ENCODE results near the gene OR2AG2. TPM values are rescaled to one million over a fixed set of nuclear protein-coding genes. Genes with fewer than 3 reads are reported as not detected.

Gene OR2AG2
- total and polyA plus RNA-seq, 9 of the 15 experiments (the other 6 are each of a cell fraction or from before 2014, with no cell fraction given): 0.15 to 0.91 (median 0.55) TPM

- TF ChIP-seq ELF4 (CRISPR knock-in tag; IDR thresholded peaks at IDR 0.05) (no peak), ZNF282 (CRISPR knock-in tag; IDR thresholded peaks at IDR 0.05) (no peak), WHSC1 (IDR thresholded peaks at IDR 0.05; ENCODE audit: low read length) (no peak), MAZ (CRISPR knock-in tag; conservative IDR thresholded peaks at IDR 0.05 in 1 of 2, IDR thresholded peaks at IDR 0.05 in 1 of 2) (peak in 1 of 2 experiments; percentile 36; a peak in 1 of 4 replicates), ZNF143 (CRISPR knock-in tag; IDR thresholded peaks at IDR 0.05) (no peak), COPS2 (conservative IDR thresholded peaks at IDR 0.05) (no peak), DEAF1 (CRISPR knock-in tag; IDR thresholded peaks at IDR 0.05) (peak; percentile 83), MYC (IDR thresholded peaks at IDR 0.05; ENCODE audit: low read depth, low read length) (no peak), MYC (CRISPR knock-in tag; IDR thresholded peaks at IDR 0.05; ENCODE audit: borderline replicate concordance, low read depth) (no peak), ZFX (CRISPR knock-in tag; IDR thresholded peaks at IDR 0.05) (no peak), CTCF (IDR thresholded peaks at IDR 0.05 in 2 of 3, conservative IDR thresholded peaks at IDR 0.05 in 1 of 3; ENCODE audit: insufficient read depth in 2 of 3, low read depth in 1 of 3, low read length in 3 of 3) (peak; percentile 75 to 89 (median 84)), NCOA6 (IDR thresholded peaks at IDR 0.05) (no peak), ARID3A (IDR thresholded peaks at IDR 0.05; ENCODE audit: borderline replicate concordance, low read depth, low read length) (no peak), SREBF2 (CRISPR knock-in tag; IDR thresholded peaks at IDR 0.05) (no peak), ATF4 (CRISPR knock-in tag; IDR thresholded peaks at IDR 0.05) (no peak), CBFA2T3 (IDR thresholded peaks at IDR 0.05) (no peak), ZNF217 (CRISPR knock-in tag; IDR thresholded peaks at IDR 0.05) (no peak), ESRRA (IDR thresholded peaks at IDR 0.05; ENCODE audit: borderline replicate concordance, low read depth) (peak; percentile 15; the same call in 1 of the 2 replicates), ARID2 (IDR thresholded peaks at IDR 0.05) (peak; percentile 80; the same call in 1 of the 2 replicates), ZEB2 (IDR thresholded peaks at IDR 0.05) (no peak), POU5F1 (IDR thresholded peaks at IDR 0.05; ENCODE audit: borderline replicate concordance, low read depth, low read length, partially characterized antibody) (no peak), TFE3 (CRISPR knock-in tag; IDR thresholded peaks at IDR 0.05) (no peak)
These were observed 14.3 kb downstream of the OR2AG2 start (continued) for GRCh38 chr11:6757373-6757967.

All from K562 (cell line).